Stimulated activated CD4-positive, alpha-beta T cell treated with anti-CD3 and anti-CD28 coated beads, Interleukin-12 subunit alpha, Interleukin-12 subunit beta, amount 100 ng/mL, for 4 hours (primary cell): Measurements from ENCODE around the gene TRAF3IP1.
A peak's percentile ranks its signal among the peaks of the same experiment; 100 is the strongest.

Experiments used
- DNase-seq: peaks from one replicate; pipeline ENCODE4 v3.0.0-alpha.2; 2020

TRAF3IP1 gene

GRCh38 chr2:238287737-238288649 is 32.3 kb upstream of the TRAF3IP1 start, which contains the start of gene PER2:
TSS of gene PER2 (minus strand) at chr2:238288610. CDS start at chr2:238277936, 10,674 bp downstream.
- no peak for DNase-seq

DNA sequence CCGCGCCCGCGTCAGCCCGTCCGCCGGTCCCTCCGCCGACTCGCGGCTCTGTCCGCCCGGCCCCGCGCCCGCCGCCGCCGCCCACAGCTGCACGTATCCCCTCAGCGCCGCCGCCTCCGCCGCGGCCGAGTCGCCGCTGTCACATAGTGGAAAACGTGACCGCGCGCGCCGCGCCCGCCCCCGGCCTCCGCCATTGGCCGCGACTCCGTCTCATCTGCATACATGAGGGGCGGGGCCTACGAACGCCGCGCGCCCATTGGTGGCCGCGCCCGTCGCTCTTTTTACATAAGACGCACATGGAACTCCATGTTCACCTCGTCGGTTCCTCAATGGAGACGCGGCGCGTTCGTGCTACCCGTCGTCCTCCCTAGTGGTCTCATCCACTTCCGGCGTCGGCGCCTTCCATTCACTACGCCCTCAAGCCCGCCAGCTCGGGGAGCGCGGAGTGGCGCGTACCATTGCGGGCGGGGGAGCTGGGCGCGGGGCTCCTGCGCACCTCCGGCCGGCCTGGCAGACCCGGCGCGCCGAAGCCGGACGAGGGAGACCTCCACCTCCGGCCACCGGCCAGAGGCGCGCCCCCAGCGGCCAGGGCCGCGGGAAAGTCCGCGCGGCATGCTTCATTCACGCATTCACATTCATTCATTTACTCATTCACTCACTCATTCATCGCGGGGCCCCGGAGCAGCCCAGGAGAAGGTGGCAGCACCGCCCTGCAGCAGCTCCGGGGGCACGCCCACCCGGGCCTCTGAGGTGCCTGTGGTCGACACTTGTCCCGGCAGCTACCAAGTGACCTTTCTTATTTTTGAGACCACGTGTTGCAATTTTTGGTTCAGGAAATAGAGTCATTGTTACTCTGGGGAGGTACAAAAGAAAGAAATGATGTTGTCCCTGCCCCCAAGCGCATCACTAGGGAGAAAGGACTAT is 31.4 kb upstream of the TRAF3IP1 start:
- peak; percentile 96 for DNase-seq

GRCh38 chr2:238289574-238289973 is 30.7 kb upstream of the TRAF3IP1 start:
- DNase-seq: no peak

- no peak for DNase-seq
Measured at GRCh38 chr2:238290091-238290509, 30.2 kb upstream of the TRAF3IP1 start.

GRCh38 chr2:238290715-238291549 is 29.4 kb upstream of the TRAF3IP1 start:
- no peak for DNase-seq

DNA sequence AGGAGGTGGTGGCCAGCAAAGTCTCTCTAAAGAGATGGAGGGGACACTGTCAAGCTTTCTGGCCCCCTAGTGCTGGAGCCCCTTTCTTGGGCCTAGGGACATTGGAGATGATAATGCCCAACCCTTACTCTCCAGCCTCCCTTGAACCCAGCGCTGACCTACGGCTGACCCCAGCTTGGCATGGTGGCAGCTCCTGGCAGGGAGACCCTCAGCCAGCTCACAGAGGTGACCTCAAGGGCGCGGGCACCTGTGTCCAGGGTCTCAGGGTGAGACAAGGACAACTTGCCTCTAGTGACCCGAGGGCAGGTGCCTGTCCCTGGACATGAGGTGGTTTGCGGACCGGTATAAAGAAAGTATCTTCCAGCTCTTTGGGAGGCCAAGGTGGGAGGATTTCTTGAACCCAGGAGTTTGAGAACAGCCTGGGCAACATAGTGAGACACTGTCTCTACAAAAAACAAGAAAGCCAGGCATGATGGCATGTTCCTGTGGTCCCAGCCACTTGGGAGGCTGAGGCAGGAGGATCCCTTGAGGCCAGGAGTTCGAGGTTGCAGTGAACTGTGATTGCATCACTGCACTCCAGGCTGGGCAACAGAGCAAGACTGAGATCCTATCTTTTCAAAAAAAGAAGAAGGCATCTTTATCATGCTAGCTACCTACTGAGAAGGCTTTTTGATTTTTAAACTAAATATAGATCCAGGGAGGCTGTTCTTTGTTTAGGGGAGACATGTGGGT is 28.6 kb upstream of the TRAF3IP1 start:
- no peak for DNase-seq

DNA sequence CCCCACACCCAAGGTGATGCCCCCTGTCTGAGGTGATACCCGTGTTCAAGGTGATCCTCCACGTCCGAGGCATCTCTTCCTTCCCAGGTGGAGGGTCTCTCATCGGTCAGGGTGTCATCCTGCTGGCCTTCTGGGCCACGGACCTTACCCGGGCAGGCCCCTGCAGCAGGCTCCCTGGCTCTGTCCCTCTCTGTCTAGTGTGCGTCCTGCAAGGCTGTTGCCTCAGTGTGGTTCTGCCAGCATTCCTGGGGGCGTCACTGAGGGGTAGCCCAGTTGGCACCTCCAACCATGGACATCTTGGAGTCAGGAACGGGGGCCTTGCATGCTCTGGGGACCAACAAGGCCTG is 26.3 kb upstream of the TRAF3IP1 start:
- DNase-seq: no peak

- no peak for DNase-seq
Measured at GRCh38 chr2:238294393-238295143, 25.8 kb upstream of the TRAF3IP1 start.

DNA sequence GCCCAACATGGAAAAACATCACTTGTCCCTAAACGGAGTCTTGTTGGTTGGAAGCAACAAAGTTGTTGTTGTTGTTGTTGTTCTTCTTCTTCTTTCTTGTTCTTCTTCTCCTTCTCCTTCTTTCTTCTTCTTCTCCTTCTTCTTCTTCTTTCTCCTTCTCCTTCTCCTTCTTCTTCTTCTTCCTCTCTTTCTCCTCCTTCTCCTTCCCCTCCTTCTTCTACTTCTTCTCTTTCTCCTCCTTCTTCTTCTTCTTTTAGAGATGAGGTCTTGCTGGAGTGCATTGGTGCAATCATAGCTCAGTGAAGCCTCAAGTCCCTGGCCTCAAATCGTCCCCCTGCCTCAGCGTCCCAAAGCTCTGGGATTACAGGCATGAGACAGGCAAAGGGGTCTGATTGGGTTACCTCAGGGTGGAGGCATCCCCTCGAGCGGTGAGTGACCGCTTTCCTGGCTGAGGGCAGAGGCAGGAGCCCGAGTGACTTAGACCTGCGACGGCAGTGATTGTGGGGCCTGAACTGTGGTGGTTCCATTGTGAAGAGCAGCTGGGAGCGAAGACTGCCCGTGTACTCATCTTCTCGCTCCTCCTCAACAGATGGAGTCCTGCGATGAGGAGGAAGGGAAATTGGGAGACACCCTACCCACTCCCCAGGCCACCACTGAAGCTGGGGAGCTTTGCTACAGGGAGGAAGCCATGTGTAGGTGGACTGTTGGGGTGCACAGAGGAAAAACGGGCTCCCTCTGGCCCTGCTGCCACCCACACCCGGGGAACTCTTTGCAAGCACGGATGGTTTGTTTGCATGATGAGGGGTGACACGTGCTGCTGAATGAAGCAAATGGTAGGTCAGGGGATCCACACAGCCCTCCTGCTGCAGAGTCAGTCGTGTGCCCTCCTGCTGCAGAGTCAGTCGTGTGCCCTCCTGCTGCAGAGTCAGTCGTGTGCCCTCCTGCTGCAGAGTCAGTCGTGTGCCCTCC is 24.9 kb upstream of the TRAF3IP1 start:
- DNase-seq: no peak

DNA sequence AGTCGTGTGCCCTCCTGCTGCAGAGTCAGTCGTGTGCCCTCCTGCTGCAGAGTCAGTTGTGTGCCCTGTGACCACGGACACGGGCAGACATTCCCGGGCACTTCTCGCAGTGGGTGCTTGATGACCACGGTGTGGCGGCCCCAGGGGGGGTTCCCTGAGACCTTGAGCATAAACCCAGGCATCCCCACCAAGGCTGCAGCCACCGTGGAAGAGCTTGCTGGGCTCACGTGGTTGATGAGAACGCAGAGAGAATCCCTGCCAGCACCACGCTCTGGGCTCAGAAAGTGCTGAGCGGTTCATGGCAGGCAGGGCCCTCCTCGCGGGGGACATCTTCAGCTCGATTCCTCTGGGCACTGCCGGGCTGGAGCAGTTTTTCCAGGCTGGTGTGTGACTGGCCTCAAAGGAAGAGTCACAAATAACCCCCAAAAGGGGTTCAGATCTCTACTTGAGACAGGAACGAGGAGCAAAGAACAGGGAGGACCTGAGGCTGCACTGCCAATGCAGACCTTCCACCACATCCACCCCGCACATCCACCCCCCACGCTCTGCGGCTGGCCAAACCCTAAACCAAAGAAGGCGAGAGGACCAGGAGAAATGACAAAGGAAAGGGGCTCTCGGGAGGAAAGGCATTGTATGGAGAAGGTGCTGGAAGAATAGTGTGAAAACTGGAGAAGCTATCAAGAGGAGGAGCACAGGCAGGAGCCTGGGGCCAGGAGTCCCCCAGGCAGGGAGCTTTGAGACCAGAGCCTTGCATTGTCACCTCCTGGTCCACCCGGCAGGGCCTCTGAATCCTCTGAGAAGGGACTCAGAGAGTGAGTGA is 23.5 kb upstream of the TRAF3IP1 start:
- no peak for DNase-seq

- no peak for DNase-seq
Measured at GRCh38 chr2:238299803-238300202, 20.5 kb upstream of the TRAF3IP1 start.

GRCh38 chr2:238302087-238302486 is 18.2 kb upstream of the TRAF3IP1 start:
- no peak for DNase-seq

GRCh38 chr2:238302751-238303150 is 17.6 kb upstream of the TRAF3IP1 start:
- DNase-seq: no peak

GRCh38 chr2:238304116-238304515 is 16.2 kb upstream of the TRAF3IP1 start:
- DNase-seq: no peak

DNA sequence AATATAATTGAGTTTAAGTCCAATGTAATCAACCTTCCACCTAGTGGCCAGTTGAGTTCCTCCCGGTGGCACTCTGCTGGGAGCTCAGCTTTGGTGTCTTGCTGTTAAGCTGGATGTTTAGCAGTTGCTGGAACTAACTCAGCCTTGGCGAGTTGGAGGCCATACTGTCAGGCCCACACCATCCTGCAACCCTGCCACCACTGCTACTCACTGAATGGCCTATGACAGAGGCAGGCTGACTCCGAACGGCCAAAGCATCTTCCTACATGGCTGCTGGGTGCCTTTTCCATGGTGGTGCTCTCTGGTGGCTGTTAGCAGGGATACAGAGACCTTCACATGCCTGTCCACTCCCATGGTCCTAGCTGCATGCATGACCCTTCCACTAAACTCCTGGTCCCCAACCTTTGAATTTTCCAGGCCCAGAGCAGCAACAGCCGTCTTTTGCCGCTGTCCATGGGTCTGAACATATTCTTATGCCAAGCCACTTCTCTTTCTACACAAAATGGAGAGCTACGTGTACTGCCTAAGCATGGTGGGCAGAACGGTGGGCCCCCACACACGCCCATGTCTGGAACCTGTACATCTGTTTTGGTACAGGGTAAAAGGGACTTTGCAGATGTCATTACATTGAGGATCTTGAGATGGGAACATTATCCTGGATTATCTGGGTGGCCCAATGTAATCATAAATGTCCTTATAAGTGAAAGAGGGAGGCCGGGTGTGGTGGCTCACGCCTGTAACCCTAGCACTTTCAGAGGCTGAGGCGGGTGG is 15.0 kb upstream of the TRAF3IP1 start:
- DNase-seq: no peak

DNA sequence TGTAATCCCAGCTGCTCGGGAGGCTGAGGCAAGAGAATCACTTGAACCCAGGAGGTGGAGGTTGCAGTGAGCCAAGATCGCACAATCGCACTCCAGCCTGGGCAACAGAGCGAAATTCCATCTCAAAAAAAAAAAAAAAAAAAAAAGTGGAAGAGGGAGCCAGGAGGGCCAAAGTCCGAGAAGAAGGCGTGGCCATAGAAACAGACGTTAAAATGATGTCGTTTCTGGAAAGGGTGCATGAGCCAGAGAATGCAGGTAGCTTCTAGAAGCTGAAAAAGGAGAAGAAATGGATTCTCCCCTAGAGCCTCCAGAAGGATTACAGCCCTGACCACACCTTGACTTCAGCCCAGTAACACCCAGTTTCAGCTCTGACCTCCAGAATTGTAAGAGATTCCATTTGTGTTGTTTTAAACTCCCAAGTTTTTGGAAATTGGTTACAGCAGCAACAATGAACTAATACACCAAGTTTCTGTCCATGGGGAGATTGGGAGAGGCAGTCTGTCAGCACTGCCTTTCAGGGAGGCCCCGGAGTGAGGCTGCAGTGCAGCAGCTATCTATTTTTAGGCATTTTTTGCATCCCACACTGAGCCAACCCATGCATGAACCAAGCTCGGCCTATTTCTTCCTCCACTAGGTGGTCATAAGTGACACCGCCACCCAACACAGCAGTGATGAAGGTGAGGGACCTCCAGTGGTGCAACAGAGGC is 14.2 kb upstream of the TRAF3IP1 start:
- no peak for DNase-seq

DNA sequence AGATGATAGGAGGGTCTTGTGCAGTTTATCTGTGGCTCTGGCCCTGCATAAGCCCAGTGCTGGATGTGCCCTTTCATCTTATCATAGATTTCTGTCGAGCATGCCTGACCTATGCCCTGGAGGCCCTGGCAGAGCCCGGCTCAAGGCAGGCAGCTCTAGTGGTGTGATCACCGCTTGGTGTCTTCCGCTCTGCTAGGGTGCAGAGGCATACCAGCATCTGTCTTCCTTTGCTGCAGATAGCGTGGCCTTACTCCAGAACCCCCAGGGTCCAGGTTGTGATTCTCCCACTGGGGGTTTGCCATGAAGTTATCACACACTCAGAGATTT is 13.7 kb upstream of the TRAF3IP1 start:
- no peak for DNase-seq

DNA sequence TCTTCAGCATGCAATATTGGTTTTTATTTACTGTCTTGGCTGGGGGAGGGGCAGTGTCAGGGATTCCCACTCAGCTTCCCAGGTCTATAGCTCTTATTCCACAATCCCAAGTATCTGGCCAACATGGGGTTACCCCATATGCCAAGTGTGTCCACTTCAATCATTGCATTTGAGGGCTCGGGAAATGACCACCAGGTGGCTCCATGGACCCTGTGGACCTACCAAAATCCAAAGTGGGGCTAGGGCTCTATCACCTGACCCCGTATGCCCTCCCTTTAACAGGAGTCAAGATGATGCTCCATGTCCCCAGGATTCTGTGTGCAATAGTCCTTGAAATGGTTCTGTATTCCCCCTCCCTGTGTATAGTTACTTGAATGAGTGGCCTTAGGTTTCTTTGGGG is 12.1 kb upstream of the TRAF3IP1 start:
- no peak for DNase-seq
